ENCODE results near the gene CYCS. TPM values are rescaled to one million over a fixed set of nuclear protein-coding genes. Genes with fewer than 3 reads are reported as not detected.

CYCS gene
- polyA plus RNA-seq, 2 of the 4 experiments (the other 2 are of a cell fraction): 235 to 304 TPM

- Histone ChIP-seq H3K4me2 (no peak overlapping the region), H3K4me1 (peaks cover 8% of the 10 kb centered on the region), H3K4me3 (no peak overlapping the region), H3K9me3 (no peaks in the 10 kb centered on the region), H3K27ac (no peak overlapping the region)
- FAIRE-seq (no peak), ATAC-seq (no peak), DNase-seq (ENCODE audit: low read depth in 1 of 2, low spot score in 1 of 2) (no peak)
- CTCF ChIA-PET: interaction anchor here (0.5 to 5.3 kb wide), 3 partner anchors 8 to 209 kb away, joined by 3 to 35 read pairs (median 5); no protein-coding TSS in a partner anchor
- POLR2A ChIA-PET: no interaction called here
- WGBS (ENCODE audit: missing lambda C conversion rate): 72% methylated on average over 4 of the region's 4 CpGs
- TF ChIP-seq HOXB13 (CRISPR knock-in tag; IDR thresholded peaks at IDR 0.05; ENCODE audit: low read depth): no peak
Observed at GRCh38 chr7:25077096-25077495, 48.0 kb downstream of the CYCS start.

DNA sequence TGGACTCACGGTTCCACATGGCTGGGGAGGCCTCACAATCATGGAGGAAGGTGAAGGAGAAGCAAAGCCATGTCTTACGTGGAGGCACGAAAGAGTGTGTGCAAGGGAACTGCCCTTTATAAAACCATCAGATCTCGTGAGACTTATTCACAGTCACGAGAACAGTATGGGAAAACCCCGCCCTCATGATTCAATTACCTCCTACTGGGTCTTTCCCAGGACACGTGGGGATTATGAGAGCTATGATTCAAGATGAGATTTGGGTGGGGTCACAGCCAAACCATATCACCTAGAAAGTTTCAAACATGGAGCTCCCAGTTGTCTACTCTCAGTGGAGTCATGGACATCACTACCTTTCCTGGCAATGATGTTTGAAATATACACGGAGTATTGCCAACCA is 49.6 kb downstream of the CYCS start:
- DNase-seq (ENCODE audit: low read depth in 1 of 2, low spot score in 1 of 2): peak in 1 of 2 experiments; percentile 19
- TF ChIP-seq ZC3H11A (IDR thresholded peaks at IDR 0.05) (no peak), PHF8 (IDR thresholded peaks at IDR 0.05; ENCODE audit: borderline replicate concordance, low read depth) (no peak), CBX8 (IDR thresholded peaks at IDR 0.05) (no peak), MYC (IDR thresholded peaks at IDR 0.05; ENCODE audit: borderline replicate concordance, low read length) (no peak), NR3C1 (IDR thresholded peaks at IDR 0.05) (no peak), EHMT2 (IDR thresholded peaks at IDR 0.05; ENCODE audit: low read depth) (no peak), HOXA7 (CRISPR knock-in tag; IDR thresholded peaks at IDR 0.05) (no peak), SREBF2 (IDR thresholded peaks at IDR 0.05) (no peak), NPAS2 (CRISPR knock-in tag; IDR thresholded peaks at IDR 0.05; ENCODE audit: borderline replicate concordance) (no peak), RNF2 (IDR thresholded peaks at IDR 0.05; ENCODE audit: borderline replicate concordance, low read depth) (no peak)
- TF ChIP-seq, protein P1, sequence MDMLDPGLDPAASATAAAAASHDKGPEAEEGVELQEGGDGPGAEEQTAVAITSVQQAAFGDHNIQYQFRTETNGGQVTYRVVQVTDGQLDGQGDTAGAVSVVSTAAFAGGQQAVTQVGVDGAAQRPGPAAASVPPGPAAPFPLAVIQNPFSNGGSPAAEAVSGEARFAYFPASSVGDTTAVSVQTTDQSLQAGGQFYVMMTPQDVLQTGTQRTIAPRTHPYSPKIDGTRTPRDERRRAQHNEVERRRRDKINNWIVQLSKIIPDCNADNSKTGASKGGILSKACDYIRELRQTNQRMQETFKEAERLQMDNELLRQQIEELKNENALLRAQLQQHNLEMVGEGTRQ (IDR thresholded peaks at IDR 0.05): no peak
- TF ChIP-seq, protein P2, sequence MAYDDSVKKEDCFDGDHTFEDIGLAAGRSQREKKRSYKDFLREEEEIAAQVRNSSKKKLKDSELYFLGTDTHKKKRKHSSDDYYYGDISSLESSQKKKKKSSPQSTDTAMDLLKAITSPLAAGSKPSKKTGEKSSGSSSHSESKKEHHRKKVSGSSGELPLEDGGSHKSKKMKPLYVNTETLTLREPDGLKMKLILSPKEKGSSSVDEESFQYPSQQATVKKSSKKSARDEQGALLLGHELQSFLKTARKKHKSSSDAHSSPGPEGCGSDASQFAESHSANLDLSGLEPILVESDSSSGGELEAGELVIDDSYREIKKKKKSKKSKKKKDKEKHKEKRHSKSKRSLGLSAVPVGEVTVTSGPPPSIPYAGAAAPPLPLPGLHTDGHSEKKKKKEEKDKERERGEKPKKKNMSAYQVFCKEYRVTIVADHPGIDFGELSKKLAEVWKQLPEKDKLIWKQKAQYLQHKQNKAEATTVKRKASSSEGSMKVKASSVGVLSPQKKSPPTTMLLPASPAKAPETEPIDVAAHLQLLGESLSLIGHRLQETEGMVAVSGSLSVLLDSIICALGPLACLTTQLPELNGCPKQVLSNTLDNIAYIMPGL (CRISPR knock-in tag; IDR thresholded peaks at IDR 0.05; ENCODE audit: borderline replicate concordance): no peak
- H3K27ac ChIP-seq: no peak overlapping the region
- no peak overlapping the region for H3K4me3 ChIP-seq
- WGBS (ENCODE audit: missing lambda C conversion rate): 73% methylated on average over 8 of the region's 8 CpGs
- no peak for ATAC-seq
- no peak for FAIRE-seq
- peaks cover 9% of the 10 kb centered on the region for H3K4me1 ChIP-seq
- H3K9me3 ChIP-seq: no peaks in the 10 kb centered on the region
- ChIA-PET CTCF (interaction anchor here (1.2 to 5.3 kb wide), 5 partner anchors 10 to 263 kb away, joined by 3 to 35 read pairs (median 5); no protein-coding TSS in a partner anchor), POLR2A (no interaction called here)
- H3K4me2 ChIP-seq: no peak overlapping the region

DNA sequence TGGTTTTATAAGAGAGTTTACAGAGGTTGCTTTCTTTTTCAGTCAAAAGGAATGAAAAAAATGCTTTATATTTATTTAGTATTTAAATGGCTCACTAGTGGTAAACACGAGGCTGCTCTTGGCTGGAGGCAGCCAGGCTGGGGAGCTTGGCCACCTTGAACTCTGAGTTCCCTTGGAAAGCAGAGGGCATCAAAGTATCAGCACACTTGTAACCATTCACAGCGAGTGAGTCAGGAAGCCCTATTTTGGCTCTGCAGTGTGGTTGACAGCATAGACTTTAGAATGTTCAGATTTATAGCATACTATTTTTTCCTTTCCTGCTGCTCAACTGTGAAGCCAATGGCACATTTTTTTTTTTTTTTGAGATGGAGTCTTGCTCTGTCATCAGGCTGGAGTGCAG is 51.6 kb downstream of the CYCS start:
- FAIRE-seq: no peak
- no peak overlapping the region for H3K27ac ChIP-seq

More for the DNA sequence above, 51.6 kb downstream of the CYCS start:
- WGBS (ENCODE audit: missing lambda C conversion rate): 22% methylated on average over 2 of the region's 2 CpGs
- peak overlapping the region; percentile 54 for H3K4me2 ChIP-seq
- TF ChIP-seq HDAC2 (IDR thresholded peaks at IDR 0.05) (no peak), EP300 (IDR thresholded peaks at IDR 0.05) (0 out of 5 replicates have a peak, but pooled peaks of 1 of the 2 experiments have one; percentile 10), CHD4 (IDR thresholded peaks at IDR 0.05; ENCODE audit: borderline replicate concordance) (no peak), POLR2AphosphoS2 (conservative IDR thresholded peaks at IDR 0.05; ENCODE audit: low read length) (no peak), RCOR1 (IDR thresholded peaks at IDR 0.05; ENCODE audit: low read depth, low read length) (no peak)
- TF ChIP-seq, protein P3, sequence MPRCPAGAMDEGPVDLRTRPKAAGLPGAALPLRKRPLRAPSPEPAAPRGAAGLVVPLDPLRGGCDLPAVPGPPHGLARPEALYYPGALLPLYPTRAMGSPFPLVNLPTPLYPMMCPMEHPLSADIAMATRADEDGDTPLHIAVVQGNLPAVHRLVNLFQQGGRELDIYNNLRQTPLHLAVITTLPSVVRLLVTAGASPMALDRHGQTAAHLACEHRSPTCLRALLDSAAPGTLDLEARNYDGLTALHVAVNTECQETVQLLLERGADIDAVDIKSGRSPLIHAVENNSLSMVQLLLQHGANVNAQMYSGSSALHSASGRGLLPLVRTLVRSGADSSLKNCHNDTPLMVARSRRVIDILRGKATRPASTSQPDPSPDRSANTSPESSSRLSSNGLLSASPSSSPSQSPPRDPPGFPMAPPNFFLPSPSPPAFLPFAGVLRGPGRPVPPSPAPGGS (IDR thresholded peaks at IDR 0.05): no peak
- TF ChIP-seq, protein P4, sequence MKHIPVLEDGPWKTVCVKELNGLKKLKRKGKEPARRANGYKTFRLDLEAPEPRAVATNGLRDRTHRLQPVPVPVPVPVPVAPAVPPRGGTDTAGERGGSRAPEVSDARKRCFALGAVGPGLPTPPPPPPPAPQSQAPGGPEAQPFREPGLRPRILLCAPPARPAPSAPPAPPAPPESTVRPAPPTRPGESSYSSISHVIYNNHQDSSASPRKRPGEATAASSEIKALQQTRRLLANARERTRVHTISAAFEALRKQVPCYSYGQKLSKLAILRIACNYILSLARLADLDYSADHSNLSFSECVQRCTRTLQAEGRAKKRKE (CRISPR knock-in tag; IDR thresholded peaks at IDR 0.05; ENCODE audit: low read depth): no peak
- POLR2A ChIA-PET: interaction anchor here (0.7 kb wide), 1 partner anchor 1212 kb away, joined by 4 read pairs; no protein-coding TSS in a partner anchor
- H3K4me3 ChIP-seq: no peak overlapping the region
- DNase-seq (ENCODE audit: low read depth in 1 of 2, low spot score in 1 of 2): peak in 1 of 2 experiments; percentile 48
- peak in 1 of 2 experiments; percentile 18; a peak in 2 of 6 replicates for ATAC-seq
- H3K4me1 ChIP-seq: peaks cover 21% of the 10 kb centered on the region
- H3K9me3 ChIP-seq: no peaks in the 10 kb centered on the region
- CTCF ChIA-PET: interaction anchor here (1.2 to 4.0 kb wide), 7 partner anchors 8 to 266 kb away, joined by 3 to 27 read pairs (median 7); no protein-coding TSS in a partner anchor

Measured in A549 (cell line).